IMR-90 (cell line): ENCODE data around the gene ERVW-1. TPM values are rescaled to one million over a fixed set of nuclear protein-coding genes. Genes with fewer than 3 reads are reported as not detected.

Source experiments
- ATAC-seq: fragments of 200-7000 bp; cut with Tn5 transposase; 2 replicates; pipeline ENCODE4 v1.9.1; 2020; ENCODE audit warnings: low read depth, mild to moderate bottlenecking, moderate library complexity
- BruUV-seq: library from RNA; stranded (reverse); fragments of 400-500 nt; replicated peaks from 2 replicates; lab custom pipeline; 2021; lab: Mats Ljungman, UMichigan
- CTCF ChIA-PET: fragments of 300-600 bp; formaldehyde crosslinking; extraction: SDS; loops from one replicate; lab custom pipeline; 2021; ENCODE audit warnings: antibody characterized with exemption; lab: Yijun Ruan, JAX
- POLR2A ChIA-PET: fragments of 300-600 bp; sonication (Branson Sonifier 250); formaldehyde crosslinking; loops from one replicate; lab custom pipeline; 2022; ENCODE audit warnings: antibody characterized with exemption; ENCODE audit not compliant: unreplicated experiment; lab: Charles Lee
- DNase-seq: peaks from one replicate; pipeline ENCODE4 v3.0.0; 2013
- H2AFZ ChIP-seq: replicated peaks from 2 replicates; pipeline ENCODE3; 2013; ENCODE audit warnings: low read length, mild to moderate bottlenecking; ENCODE audit not compliant: poor library complexity
- H2AK5ac ChIP-seq: 2 replicates; pipeline ENCODE4 v1.6.1; 2013; ENCODE audit warnings: low read depth, low read length, inconsistent platforms
- H2AK9ac ChIP-seq: replicated peaks from 2 replicates; pipeline ENCODE3; 2013; ENCODE audit warnings: mild to moderate bottlenecking, low read depth, low read length, moderate library complexity; ENCODE audit not compliant: poor library complexity
- H2BK120ac ChIP-seq: 2 replicates; pipeline ENCODE4 v1.6.1; 2013; ENCODE audit warnings: low read depth, low read length, inconsistent platforms
- H2BK15ac ChIP-seq: 3 replicates; pipeline ENCODE4 v1.6.1; 2013; ENCODE audit warnings: low read depth, low read length, inconsistent platforms
- H2BK20ac ChIP-seq: 2 replicates; pipeline ENCODE4 v1.6.1; 2013; ENCODE audit warnings: low read depth, mild to moderate bottlenecking, inconsistent platforms, low read length, moderate library complexity
- H2BK5ac ChIP-seq: 2 replicates; pipeline ENCODE4 v1.6.1; 2013; ENCODE audit warnings: mild to moderate bottlenecking, low read depth, low read length, inconsistent platforms; ENCODE audit not compliant: poor library complexity, severe bottlenecking
- H3K14ac ChIP-seq: replicated peaks from 2 replicates; pipeline ENCODE4 v1.6.1; 2013; ENCODE audit warnings: low read depth, low read length, inconsistent platforms
- H3K18ac ChIP-seq: 2 replicates; pipeline ENCODE4 v1.6.1; 2013; ENCODE audit warnings: low read depth, low read length, control low read depth
- H3K23ac ChIP-seq: 2 replicates; pipeline ENCODE4 v1.6.1; 2013; ENCODE audit warnings: low read depth, low read length, inconsistent platforms
- H3K27ac ChIP-seq: 2 replicates; pipeline ENCODE4 v1.5.1; 2013; ENCODE audit warnings: mild to moderate bottlenecking, control low read depth, low read length; ENCODE audit not compliant: insufficient read depth
- H3K27me3 ChIP-seq: 2 replicates; pipeline ENCODE4 v1.6.1; 2013; ENCODE audit warnings: low read length; ENCODE audit not compliant: control insufficient read depth, insufficient read depth
- H3K36me3 ChIP-seq: 2 replicates; pipeline ENCODE4 v1.6.1; 2013; ENCODE audit warnings: low read length, mixed read lengths; ENCODE audit not compliant: control insufficient read depth, insufficient read depth
- H3K4ac ChIP-seq: 2 replicates; pipeline ENCODE4 v1.6.1; 2013; ENCODE audit warnings: low read depth, low read length, inconsistent platforms
- H3K4me1 ChIP-seq: 2 replicates; pipeline ENCODE4 v1.6.1; 2013; ENCODE audit warnings: low read length, mixed read lengths; ENCODE audit not compliant: control insufficient read depth, insufficient read depth
- H3K4me2 ChIP-seq: 2 replicates; pipeline ENCODE4 v1.6.1; 2013; ENCODE audit warnings: low read depth, mild to moderate bottlenecking, control low read depth, low read length, moderate library complexity
- H3K4me3 ChIP-seq: 2 replicates; pipeline ENCODE4 v1.5.1; 2013; ENCODE audit warnings: low read depth, mild to moderate bottlenecking, control low read depth, low read length, moderate library complexity; ENCODE audit not compliant: insufficient read depth
- H3K56ac ChIP-seq: 2 replicates; pipeline ENCODE4 v1.6.1; 2013; ENCODE audit warnings: low read length, inconsistent platforms; ENCODE audit not compliant: insufficient read depth; ENCODE audit errors: extremely low read depth
- H3K79me1 ChIP-seq, 2 experiments: 2 replicates each; pipeline ENCODE4 v1.6.1; 2013; ENCODE audit warnings: low read length in 2 of 2, inconsistent platforms in 1 of 2, low read depth in 1 of 2
- H3K9ac ChIP-seq: 2 replicates; pipeline ENCODE4 v1.6.1; 2013; ENCODE audit warnings: low read depth, low read length, control low read depth
- H3K9me1 ChIP-seq: 2 replicates; pipeline ENCODE4 v1.6.1; 2013; ENCODE audit warnings: low read length, inconsistent platforms; ENCODE audit not compliant: insufficient read depth
- H3K9me3 ChIP-seq: 2 replicates; pipeline ENCODE4 v1.6.1; 2013; ENCODE audit warnings: low read length; ENCODE audit not compliant: control insufficient read depth, insufficient read depth
- H4K20me1 ChIP-seq: 2 replicates; pipeline ENCODE4 v1.6.1; 2013; ENCODE audit warnings: low read length, inconsistent platforms; ENCODE audit not compliant: insufficient read depth
- H4K5ac ChIP-seq: 2 replicates; pipeline ENCODE4 v1.6.1; 2013; ENCODE audit warnings: mild to moderate bottlenecking, low read depth, low read length, control low read depth
- H4K8ac ChIP-seq, 2 experiments: 2 replicates each; pipeline ENCODE4 v1.6.1; 2013; ENCODE audit warnings: low read depth in 2 of 2, low read length in 2 of 2, control low read depth in 1 of 2, inconsistent platforms in 1 of 2
- H4K91ac ChIP-seq: 2 replicates; pipeline ENCODE4 v1.6.1; 2013; ENCODE audit warnings: low read depth, low read length, inconsistent platforms; ENCODE audit not compliant: insufficient read depth
- BHLHE40 ChIP-seq: fragments of 150-350 bp; IDR thresholded peaks from 2 replicates; pipeline ENCODE4 v1.6.1; 2016; ENCODE audit warnings: mild to moderate bottlenecking, low read depth, low read length
- CEBPB ChIP-seq: IDR thresholded peaks from 2 replicates; pipeline ENCODE4 v1.6.1; 2012; ENCODE audit warnings: low read depth, low read length, improper control_type of control experiment
- CHD1 ChIP-seq: IDR thresholded peaks from 2 replicates; pipeline ENCODE4 v1.6.1; 2012; ENCODE audit warnings: low read depth, low read length, improper control_type of control experiment
- POLR2A ChIP-seq: IDR thresholded peaks from 2 replicates; pipeline ENCODE4 v1.6.1; 2012; ENCODE audit warnings: mild to moderate bottlenecking, low read depth, low read length
- RCOR1 ChIP-seq: IDR thresholded peaks from 2 replicates; pipeline ENCODE4 v1.6.1; 2012; ENCODE audit warnings: mild to moderate bottlenecking, low read length, improper control_type of control experiment; ENCODE audit not compliant: insufficient replicate concordance
- WGBS, 2 experiments: methylation state at CpG; one replicate each; pipeline versions ENCODE4 v1.1.5 to v1.1.7; 2013; ENCODE audit warnings: missing lambda C conversion rate in 2 of 2; ENCODE audit not compliant: insufficient read length in 1 of 2; ENCODE audit errors: extremely low coverage in 2 of 2; 5-methylcytosine and 5-hydroxymethylcytosine counted together
- dilution Hi-C: fragments of 300-500 bp; cut with HindIII; formaldehyde crosslinking; loops from one replicate; pipeline ENCODE4 v1.14.3; 2018; ENCODE audit warnings: low sequenced_read_pairs; ENCODE audit not compliant: unreplicated experiment
- in situ Hi-C: fragments of 300-500 bp; cut with MboI; formaldehyde crosslinking; loops from 3 replicates; pipeline ENCODE4 v1.14.3; 2019; ENCODE audit warnings: low sequenced_read_pairs, inconsistent platforms, mixed read lengths
- intact Hi-C: fragments of 100-400 bp; cut with micrococcal nuclease; formaldehyde crosslinking; loops from 2 replicates; pipeline ENCODE4 v1.10.0; 2022
- polyA plus RNA-seq, 3 experiments: library from polyadenylated mRNA; depleted of rRNA; stranded (reverse); fragments of >200 nt; gene quantifications; 2 replicates each; pipeline ENCODE4 v1.2.3, GENCODE V29; 2012; ENCODE audit warnings: low replicate concordance in 1 of 3
- total RNA-seq: library from RNA; depleted of rRNA; stranded (reverse); fragments of >200 nt; gene quantifications from 2 replicates; pipeline ENCODE4 v1.2.3, GENCODE V29; 2012
- TF ChIP-seq, protein P1 (sequence below): conservative IDR thresholded peaks from 2 replicates; pipeline ENCODE4 v1.5.1; 2012; ENCODE audit warnings: mild to moderate bottlenecking, low read depth, low read length, improper control_type of control experiment

Gene ERVW-1
- total and polyA plus RNA-seq, 2 of the 4 experiments (the other 2 are of a cell fraction) = not detected

DNA sequence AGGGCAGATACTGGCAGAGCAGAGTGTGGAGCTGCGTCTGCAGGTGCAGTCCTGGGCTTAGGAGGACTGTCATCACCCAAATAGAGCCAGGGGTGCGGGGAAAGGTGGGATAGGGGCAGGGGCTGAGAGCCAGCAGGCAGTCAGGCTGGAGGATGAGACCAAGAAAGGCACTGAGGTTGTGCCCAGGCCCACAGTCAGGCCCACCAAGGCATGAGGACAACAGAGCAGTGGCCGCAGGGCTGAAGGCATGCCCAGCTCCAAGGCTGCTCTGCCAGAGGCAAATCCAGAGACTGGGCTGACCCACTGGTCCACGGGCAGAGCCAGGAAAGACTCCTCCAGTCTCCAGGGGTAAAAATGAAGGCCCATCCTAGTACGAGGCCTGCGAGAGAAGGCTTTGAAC is 54.8 kb downstream of the ERVW-1 start:
- Histone ChIP-seq H2BK5ac (no peak overlapping the region), H3K27me3 (no peaks in the 10 kb centered on the region; the same call in 1 of the 2 replicates), H4K20me1 (no peaks in the 10 kb centered on the region), H3K14ac (no peak overlapping the region), H4K5ac (no peak overlapping the region), H2AFZ (peak overlapping the region; percentile 24), H4K91ac (no peak overlapping the region), H3K27ac (no peak overlapping the region), H3K9me3 (no peaks in the 10 kb centered on the region), H2BK15ac (no peak overlapping the region), H4K8ac (no peak overlapping the region), H3K9ac (no peak overlapping the region), H2BK120ac (no peak overlapping the region), H3K79me1 (no peaks in the 10 kb centered on the region), H2AK9ac (no peak overlapping the region), H3K23ac (no peak overlapping the region), H2BK20ac (no peak overlapping the region), H3K4me3 (no peak overlapping the region), H3K9me1 (0 out of 2 replicates have a peak, but pooled peaks cover 4% of the 10 kb centered on the region), H3K56ac (no peak overlapping the region), H2AK5ac (no peak overlapping the region), H3K4ac (no peak overlapping the region), H3K4me1 (no peaks in the 10 kb centered on the region; the same call in 1 of the 2 replicates), H3K36me3 (no peaks in the 10 kb centered on the region), H3K18ac (no peak overlapping the region), H3K4me2 (no peak overlapping the region)
- ChIA-PET POLR2A (no interaction called here), CTCF (no interaction called here)
- 90% methylated on average over 2 of the region's 6 CpGs; no CpG with 5 or more reads in 1 of the 2 experiments for WGBS, 2 experiments
- ATAC-seq = no peak
- DNase-seq = no peak
- in situ Hi-C loops (no loop called here), dilution Hi-C loops (no loop called here), intact Hi-C loops (no loop called here)
- BruUV-seq = no TSS peak
- TF ChIP-seq BHLHE40 = no peak
- TF ChIP-seq CHD1 = no peak
- no peak for TF ChIP-seq CEBPB
- TF ChIP-seq POLR2A = no peak
- no peak for TF ChIP-seq RCOR1
- TF ChIP-seq, protein P1, sequence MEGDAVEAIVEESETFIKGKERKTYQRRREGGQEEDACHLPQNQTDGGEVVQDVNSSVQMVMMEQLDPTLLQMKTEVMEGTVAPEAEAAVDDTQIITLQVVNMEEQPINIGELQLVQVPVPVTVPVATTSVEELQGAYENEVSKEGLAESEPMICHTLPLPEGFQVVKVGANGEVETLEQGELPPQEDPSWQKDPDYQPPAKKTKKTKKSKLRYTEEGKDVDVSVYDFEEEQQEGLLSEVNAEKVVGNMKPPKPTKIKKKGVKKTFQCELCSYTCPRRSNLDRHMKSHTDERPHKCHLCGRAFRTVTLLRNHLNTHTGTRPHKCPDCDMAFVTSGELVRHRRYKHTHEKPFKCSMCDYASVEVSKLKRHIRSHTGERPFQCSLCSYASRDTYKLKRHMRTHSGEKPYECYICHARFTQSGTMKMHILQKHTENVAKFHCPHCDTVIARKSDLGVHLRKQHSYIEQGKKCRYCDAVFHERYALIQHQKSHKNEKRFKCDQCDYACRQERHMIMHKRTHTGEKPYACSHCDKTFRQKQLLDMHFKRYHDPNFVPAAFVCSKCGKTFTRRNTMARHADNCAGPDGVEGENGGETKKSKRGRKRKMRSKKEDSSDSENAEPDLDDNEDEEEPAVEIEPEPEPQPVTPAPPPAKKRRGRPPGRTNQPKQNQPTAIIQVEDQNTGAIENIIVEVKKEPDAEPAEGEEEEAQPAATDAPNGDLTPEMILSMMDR = no peak
